Tibial artery (tissue), 4 donors: Measurements from ENCODE around the gene TEAD4.
A peak's percentile ranks its signal among the peaks of the same experiment; 100 is the strongest.

Experiments
- DNase-seq, 2 donors: peaks; one replicate each; pipeline ENCODE4 v3.0.0-alpha.2; 2019
- H3K27ac ChIP-seq, 2 donors: fragments of 200-600 bp; sonication (generic) in 1 of 2; 1 replicate in 1 of 2; 2 replicates in 1 of 2; pipeline ENCODE4 v1.5.1; 2018 to 2019; ENCODE audit warnings: mild to moderate bottlenecking in 1 of 2
- H3K27me3 ChIP-seq, 2 donors: fragments of 200-600 bp; sonication (generic) in 1 of 2; one replicate each; pipeline versions ENCODE4 v1.5.1 to v1.6.0; 2016 to 2019
- H3K36me3 ChIP-seq, 3 donors: fragments of 200-600 bp; sonication (generic) in 2 of 3; one replicate each; pipeline ENCODE4 v1.5.1; 2016 to 2019; ENCODE audit warnings: mild to moderate bottlenecking in 2 of 3
- H3K4me1 ChIP-seq, 4 donors: fragments of 200-600 bp; sonication (generic) in 2 of 4; 1 replicate in 3 of 4; 2 replicates in 1 of 4; pipeline ENCODE4 v1.5.1; 2016 to 2019
- H3K4me3 ChIP-seq, 2 donors: fragments of 200-600 bp; sonication (generic) in 1 of 2; 1 replicate in 1 of 2; 2 replicates in 1 of 2; pipeline ENCODE4 v1.5.1; 2018 to 2019; ENCODE audit warnings: mild to moderate bottlenecking in 2 of 2
- H3K9me3 ChIP-seq, 3 donors: fragments of 200-600 bp; sonication (generic) in 1 of 3; one replicate each; pipeline ENCODE4 v1.5.1; 2016 to 2019
- CTCF ChIP-seq, 2 experiments: fragments of 200-600 bp in 1 of 2; fragments of 450-650 bp in 1 of 2; IDR thresholded peaks; one replicate each; pipeline ENCODE4 v1.5.1; 2017 to 2019; ENCODE audit warnings: antibody characterized with exemption in 2 of 2, mild to moderate bottlenecking in 1 of 2, moderate library complexity in 1 of 2
- intact Hi-C: fragments of 100-400 bp; cut with DNase I; formaldehyde crosslinking; loops from one replicate; pipeline ENCODE4 v1.15.0; 2023; ENCODE audit warnings: low total_unique reads

TEAD4 gene

DNA sequence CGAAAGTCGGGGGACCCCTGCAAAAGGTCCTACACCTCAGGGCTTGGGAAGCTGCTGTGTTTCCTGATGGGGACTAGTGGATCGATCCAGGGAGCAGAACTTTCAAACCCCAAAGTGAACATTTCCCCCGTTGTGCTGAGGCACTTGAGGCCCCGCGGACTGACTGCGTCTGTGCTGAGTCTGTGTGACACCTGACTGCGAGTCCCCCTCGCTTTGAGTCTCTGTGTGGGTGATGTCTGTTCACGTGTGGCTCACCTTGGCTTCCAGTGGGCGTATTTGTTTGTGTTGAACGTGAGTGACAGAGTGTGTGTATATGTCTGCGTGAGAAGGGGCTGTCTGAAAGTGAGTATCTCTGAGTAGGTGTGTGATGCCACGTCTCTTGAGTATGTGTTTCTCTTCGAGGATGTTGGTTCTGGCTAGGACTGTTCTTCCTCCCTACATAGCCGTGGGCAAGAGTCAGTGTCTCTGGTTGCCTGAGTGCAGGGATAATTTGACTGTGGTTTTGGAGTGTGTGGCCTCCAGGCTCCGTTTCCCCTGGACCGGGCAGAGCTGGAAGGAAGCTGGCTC, 1.3 kb downstream of the TEAD4 start:
- DNase-seq = no peak

GRCh38 chr12:2960996-2961616, 1.9 kb downstream of the TEAD4 start:
- Histone ChIP-seq H3K4me3 (peak overlapping the region; percentile 69 to 89), H3K27me3 (no peaks in the 10 kb centered on the region), H3K27ac (peak overlapping the region; percentile 89), H3K36me3 (no peaks in the 10 kb centered on the region), H3K9me3 (no peaks in the 10 kb centered on the region), H3K4me1 (peaks cover 0 to 28% (median 22%) of the 10 kb centered on the region in 4 donors)
- no peak for DNase-seq
- TF ChIP-seq CTCF (IDR thresholded peaks at IDR 0.05) = no peak
- intact Hi-C loops = no loop called here

More for the DNA sequence above, 1.3 kb downstream of the TEAD4 start:
- Histone ChIP-seq H3K27ac (peak overlapping the region; percentile 89), H3K36me3 (no peaks in the 10 kb centered on the region), H3K4me3 (peak overlapping the region; percentile 69 to 89), H3K4me1 (peaks cover 0 to 28% (median 22%) of the 10 kb centered on the region in 4 donors), H3K9me3 (no peaks in the 10 kb centered on the region), H3K27me3 (no peaks in the 10 kb centered on the region)
- intact Hi-C loops = no loop called here
- TF ChIP-seq CTCF (IDR thresholded peaks at IDR 0.05) = no peak

DNA sequence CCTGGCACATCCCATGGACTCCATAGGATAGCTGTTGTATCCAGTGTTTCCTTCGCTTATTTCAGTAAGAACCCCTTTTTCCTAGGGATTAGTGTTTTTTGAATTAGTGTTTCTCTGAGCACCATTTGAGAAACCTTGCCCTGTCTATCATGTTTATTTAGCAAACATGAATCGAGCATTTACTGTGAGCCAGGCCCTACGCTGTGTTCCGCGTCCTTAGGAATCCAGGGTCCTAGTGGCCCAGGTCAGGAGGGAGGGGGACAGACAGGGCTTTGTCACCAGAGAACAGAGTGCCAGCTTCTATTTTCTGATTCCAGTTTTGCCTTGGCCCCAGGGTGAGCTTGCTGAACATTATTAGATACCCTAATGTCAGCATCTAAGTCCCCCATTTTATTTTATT, 2.5 kb downstream of the TEAD4 start:
- no peaks in the 10 kb centered on the region for H3K9me3 ChIP-seq
- no peak overlapping the region for H3K27ac ChIP-seq
- no peak overlapping the region for H3K4me3 ChIP-seq
- no peak for TF ChIP-seq CTCF (IDR thresholded peaks at IDR 0.05)
- H3K36me3 ChIP-seq = no peaks in the 10 kb centered on the region
- H3K4me1 ChIP-seq = peaks cover 0 to 28% (median 22%) of the 10 kb centered on the region in 4 donors
- H3K27me3 ChIP-seq = no peaks in the 10 kb centered on the region
- intact Hi-C loops = no loop called here
- no peak for DNase-seq

DNA sequence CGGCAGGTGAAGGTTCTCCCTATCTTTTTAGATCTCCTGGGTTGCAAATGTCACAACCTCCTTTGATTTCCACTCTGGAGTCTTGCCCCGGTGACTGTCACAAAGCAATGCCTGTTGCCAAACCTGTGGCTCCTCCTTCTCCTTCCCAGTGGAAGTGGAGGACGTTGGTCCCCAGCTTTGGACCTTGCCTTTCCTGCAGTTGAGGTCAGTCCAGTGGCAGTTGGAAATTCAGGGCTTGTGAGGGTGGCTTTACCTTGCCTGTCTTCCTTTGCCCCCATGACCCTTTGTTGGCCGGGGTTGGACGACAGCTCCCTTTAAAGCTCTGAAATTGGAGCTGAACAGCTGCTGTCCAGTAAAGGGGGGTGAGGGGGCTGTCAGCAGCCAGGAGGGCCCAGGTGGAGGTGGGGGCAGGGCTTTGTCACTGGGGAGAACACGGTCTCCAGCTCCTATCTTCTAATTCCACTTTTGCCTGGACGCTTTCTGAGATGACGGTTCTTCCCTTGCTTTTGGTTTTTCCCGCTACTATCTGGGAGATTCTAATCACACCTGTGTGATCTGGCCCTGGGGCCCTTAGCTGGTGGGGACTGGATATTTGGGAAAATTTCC, 4.1 kb downstream of the TEAD4 start:
- no peaks in the 10 kb centered on the region for H3K36me3 ChIP-seq
- no peaks in the 10 kb centered on the region for H3K27me3 ChIP-seq
- intact Hi-C loops = no loop called here
- DNase-seq = no peak
- H3K9me3 ChIP-seq = no peaks in the 10 kb centered on the region
- H3K27ac ChIP-seq = no peak overlapping the region
- no peak overlapping the region for H3K4me3 ChIP-seq
- TF ChIP-seq CTCF (IDR thresholded peaks at IDR 0.05) = no peak
- peaks cover 0 to 22% (median 15%) of the 10 kb centered on the region in 4 donors for H3K4me1 ChIP-seq

GRCh38 chr12:2963760-2964292, 4.6 kb downstream of the TEAD4 start:
- no peaks in the 10 kb centered on the region for H3K27me3 ChIP-seq
- no peak overlapping the region for H3K27ac ChIP-seq
- no peak for TF ChIP-seq CTCF (IDR thresholded peaks at IDR 0.05)
- H3K4me1 ChIP-seq = peaks cover 0 to 19% (median 12%) of the 10 kb centered on the region in 4 donors
- no peak overlapping the region for H3K4me3 ChIP-seq
- no peaks in the 10 kb centered on the region for H3K9me3 ChIP-seq
- intact Hi-C loops = no loop called here
- H3K36me3 ChIP-seq = no peaks in the 10 kb centered on the region
- DNase-seq = no peak
